Fibroblast of skin of right quadriceps (primary cell): ENCODE data around the gene ADRA2B.
A peak's percentile ranks its signal among the peaks of the same experiment; 100 is the strongest.

Experiments used
- DNase-seq: peaks from one replicate; pipeline ENCODE4 v3.0.0-alpha.2; 2013

Gene ADRA2B

DNA sequence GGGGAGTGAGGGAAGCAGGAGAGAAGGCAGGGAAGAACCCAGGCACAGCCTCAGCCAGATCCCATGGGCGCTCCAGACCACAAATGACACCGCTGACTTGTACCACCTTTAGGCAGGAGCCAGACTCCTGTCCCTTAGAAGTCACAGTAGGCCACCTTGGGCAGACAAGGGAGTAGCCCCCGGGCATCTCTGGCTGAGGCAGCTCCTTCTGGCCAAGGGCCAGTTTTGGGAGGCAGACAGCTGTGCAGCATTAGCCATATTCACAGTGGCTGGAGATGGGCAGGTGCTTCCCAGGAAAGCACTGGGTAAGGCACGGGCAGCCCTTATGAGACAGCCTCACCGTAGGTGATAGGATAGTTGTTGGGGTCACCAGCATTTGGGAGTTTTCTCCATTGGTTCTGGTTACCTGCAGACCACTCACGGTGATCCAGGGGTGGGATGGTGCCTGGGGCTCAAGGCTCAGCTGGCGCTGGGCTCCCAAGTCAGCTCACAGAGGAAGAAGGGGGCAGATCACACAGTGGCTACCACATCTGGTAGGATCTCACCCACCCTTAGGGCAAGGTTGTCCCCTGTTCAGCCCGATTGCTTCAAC, 19.9 kb upstream of the ADRA2B start:
- no peak for DNase-seq

- no peak for DNase-seq
These were observed 19.2 kb upstream of the ADRA2B start for GRCh38 chr2:96135621-96136020.

GRCh38 chr2:96135171-96135570, 18.8 kb upstream of the ADRA2B start:
- DNase-seq = no peak

DNA sequence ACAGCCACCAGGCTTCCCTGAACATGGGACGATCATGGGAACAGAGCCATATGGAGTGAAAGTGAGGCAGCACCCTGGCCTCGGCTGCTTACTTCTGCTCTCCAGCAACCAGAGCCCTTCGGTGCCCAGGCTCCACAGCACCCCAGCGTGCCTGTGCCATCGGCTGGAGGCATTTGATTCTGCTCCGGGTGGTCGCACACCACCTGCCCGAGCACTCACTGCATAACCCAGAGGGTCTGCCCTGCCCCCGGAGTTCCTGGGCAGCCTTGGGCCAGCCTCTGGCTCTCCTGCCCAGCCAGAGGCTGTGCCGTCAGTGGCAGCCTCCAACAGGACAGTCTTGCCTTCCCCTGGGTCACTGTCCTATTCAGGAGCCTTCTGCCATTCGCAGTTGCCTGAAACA, 18.1 kb upstream of the ADRA2B start:
- DNase-seq = no peak

DNA sequence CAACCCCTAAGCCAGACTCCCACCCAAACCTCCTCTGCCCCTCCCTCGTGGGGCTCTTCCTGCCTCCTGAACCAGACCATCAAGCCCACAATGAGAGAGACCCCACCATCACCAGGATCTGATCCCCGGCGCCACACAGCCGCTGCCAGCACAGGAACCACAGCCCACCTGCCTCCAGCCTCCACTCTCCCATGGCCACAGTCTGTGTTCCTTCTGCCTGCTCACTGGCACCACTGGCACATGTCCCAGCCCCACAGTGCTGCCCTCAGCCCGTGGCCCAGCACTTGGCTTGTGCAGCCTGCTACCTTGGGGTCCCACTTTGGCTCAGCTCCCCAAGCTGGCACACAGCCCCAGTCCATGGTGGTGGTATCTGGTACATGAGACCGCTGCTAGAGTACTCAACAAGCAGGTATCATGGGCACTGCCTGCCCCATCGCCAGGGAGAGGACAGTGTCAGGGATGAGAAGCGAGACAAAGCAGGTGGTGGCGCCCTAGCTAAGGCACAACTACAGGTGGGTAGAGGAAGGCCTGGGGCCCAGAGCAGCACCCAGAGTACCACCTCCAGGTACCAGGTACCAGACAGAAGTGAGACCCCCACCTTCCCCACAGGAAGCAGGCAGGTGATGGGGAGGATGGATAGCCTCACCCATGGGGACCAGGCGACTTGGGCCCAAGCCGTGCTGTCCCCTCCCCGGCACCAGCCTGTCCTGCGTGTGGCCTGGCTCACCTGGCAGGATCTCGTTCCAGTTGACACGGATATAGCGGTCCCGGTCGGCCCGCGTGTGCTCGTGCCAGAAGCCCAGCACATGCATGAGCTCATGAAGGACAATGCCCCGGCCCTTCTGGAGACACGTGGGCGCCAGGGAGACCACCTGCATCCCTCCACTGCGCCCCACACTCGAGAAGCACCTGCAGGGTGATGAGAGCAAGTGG, 15.7 kb upstream of the ADRA2B start:
- no peak for DNase-seq

- no peak for DNase-seq
These were observed 14.9 kb upstream of the ADRA2B start for GRCh38 chr2:96131152-96131812.

GRCh38 chr2:96130483-96130882, 14.1 kb upstream of the ADRA2B start:
- DNase-seq = no peak

DNA sequence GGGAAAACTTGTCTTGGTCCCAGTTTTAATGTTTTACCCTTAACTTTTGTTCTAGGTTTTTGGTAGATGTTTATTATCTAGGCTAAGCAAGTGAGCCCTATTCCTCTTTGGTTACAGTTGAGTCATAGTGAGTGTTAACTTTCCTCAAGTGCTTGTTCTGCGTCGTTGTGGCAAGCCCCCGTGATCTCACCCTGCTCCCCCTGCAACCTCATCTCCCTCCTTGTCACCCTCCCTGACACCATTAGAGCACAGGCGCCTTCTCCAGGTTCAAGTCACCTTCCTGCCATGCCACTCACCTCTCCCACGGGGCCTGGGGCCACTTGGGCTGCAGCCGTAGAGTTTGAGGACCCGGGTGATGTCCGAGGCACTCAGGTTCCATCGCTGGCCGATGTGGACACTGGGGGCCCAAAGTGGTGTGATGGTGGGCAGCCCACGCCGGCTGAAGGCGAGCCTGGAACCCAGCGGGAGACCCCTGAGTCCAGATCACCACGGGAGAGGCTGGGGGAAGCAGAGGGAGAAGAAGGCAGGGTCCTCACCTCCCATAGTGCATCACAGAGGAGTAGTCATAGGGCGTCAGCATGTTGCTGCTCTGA, 13.3 kb upstream of the ADRA2B start:
- DNase-seq = no peak

- DNase-seq = no peak
These were observed 12.1 kb upstream of the ADRA2B start for GRCh38 chr2:96128456-96128855.

- no peak for DNase-seq
These were observed 8.3 kb upstream of the ADRA2B start for GRCh38 chr2:96124406-96125265.

DNA sequence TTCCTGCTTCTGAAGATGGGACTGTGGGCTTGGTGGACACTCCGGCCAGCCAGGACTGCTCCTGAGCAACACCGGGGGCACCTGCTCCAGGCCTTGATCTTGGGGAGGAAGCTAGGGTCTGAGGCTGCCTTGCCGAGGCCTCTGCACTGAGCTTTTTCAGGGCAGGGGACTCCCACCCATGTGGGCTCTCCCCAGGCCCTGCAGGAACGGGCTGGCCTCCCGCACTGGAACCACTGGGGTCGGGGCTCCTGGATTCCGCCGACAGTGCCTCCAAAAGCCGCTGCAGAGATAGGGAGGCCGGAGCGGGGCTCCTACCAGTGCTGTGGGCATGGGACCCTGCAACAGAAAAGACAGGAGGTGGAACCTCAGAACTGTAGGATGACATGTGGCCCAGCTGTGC, 7.6 kb upstream of the ADRA2B start:
- no peak for DNase-seq

DNA sequence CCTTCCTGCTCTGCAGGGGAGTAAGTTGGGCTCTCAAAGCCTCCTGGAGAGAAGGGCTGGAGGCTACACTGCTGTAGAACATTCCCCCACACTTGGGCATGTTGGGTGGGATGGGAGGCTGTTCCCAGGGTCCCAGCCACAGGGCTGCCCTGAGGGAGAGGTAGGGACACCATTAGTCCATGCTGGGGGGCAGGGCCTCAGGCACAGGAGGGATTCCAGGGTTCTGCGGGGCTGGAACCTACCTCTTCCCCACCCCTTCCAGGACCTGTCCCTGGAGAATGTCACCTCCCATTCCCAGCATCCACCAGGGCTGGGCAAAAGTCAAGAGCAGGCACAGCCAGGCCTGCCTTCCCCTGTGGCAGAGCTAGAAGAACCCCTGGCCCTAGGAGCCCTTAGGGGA, 6.9 kb upstream of the ADRA2B start:
- DNase-seq = no peak

- DNase-seq = no peak
These were observed 6.0 kb upstream of the ADRA2B start for GRCh38 chr2:96122391-96122790.

GRCh38 chr2:96121414-96121813, 5.0 kb upstream of the ADRA2B start:
- no peak for DNase-seq

DNA sequence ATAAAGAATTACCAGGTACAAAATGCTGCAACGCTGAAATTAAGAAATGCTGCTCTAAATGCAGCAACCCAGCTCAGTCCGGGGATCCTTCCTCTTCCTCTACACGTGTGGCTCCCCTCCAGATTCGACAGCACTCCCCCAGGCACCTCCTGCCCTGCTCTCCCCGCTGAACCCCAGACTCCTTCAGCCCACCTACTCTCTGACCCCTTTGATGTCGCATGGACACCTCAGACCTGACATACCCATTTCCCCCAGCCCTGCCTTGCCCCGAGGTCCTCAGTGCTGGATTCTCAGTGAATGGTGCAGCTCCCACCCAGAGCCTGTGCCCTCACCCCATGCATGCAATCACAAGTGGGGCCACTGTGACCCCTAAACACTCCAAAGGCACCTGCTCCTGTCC, 4.6 kb upstream of the ADRA2B start:
- DNase-seq = no peak

GRCh38 chr2:96120091-96120720, 3.8 kb upstream of the ADRA2B start:
- DNase-seq = no peak

DNA sequence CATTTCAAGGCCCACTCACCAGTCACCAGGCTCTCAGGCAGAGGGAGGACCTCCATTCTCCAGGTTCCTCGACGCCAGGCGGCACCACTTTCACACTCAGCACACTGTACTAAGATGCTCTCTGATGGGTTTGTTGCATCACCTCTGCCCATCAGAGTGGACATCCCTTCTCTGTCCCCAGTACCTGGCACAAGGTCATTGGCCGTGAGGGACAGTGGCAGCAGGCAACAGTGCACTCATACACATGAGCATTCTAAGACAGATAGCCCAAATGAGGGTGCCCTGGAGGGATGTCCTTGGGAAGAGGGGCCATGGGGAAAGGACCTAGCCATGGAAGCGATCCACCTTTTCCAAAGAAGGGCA, 3.0 kb upstream of the ADRA2B start:
- DNase-seq = no peak

GRCh38 chr2:96118698-96119388, 2.5 kb upstream of the ADRA2B start:
- DNase-seq = no peak

GRCh38 chr2:96117701-96118588, 1.6 kb upstream of the ADRA2B start:
- DNase-seq = no peak

DNA sequence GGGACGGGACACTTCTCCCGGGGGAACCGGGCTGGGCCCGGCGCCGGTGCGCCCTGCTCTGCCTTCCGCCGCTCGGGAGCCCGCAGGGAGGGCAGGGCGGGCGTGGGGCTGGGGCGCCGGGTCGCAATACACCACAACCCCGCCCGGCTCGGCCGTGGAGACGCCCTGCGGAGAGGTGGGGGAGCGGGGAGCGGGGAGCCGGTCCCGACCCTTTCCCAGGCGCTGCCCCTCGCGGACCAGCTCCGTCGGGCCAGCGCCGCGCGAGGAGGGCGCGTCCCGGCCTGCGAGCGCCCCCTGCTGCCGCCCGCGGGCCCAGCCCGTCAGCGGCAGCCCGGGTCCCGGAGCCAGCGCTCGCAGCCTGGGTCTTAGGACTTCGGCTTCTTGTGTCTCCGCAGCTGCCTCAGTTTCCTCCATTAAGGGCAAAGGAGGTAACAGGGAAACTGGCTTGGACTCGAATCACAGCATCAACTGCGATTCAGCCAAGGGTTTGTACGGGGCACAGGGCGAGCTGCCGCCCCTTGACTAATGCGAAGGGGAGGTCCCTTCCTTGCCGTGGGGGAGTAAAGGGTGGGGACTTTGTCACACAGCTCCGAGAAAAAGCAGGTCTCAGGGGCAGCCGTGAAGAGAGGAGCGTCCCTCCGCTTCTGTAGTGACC, 635 bp upstream of the ADRA2B start:
- peak; percentile 22 for DNase-seq
